Gastrocnemius medialis (tissue), 4 donors: ENCODE measurements around the gene ACTL7B. TPM values are rescaled to one million over a fixed set of nuclear protein-coding genes. Genes with fewer than 3 reads are reported as not detected.

ENCODE experiments used
- ATAC-seq, 2 donors: fragments of 150-250 bp; one replicate each; pipeline ENCODE4 v1.9.1; 2016
- DNase-seq, 2 donors: peaks; one replicate each; pipeline ENCODE4 v3.0.0-alpha.2; 2019
- H3K27ac ChIP-seq, 4 donors: fragments of 200-600 bp; sonication (generic); 1 replicate in 1 of 4; 2 replicates in 3 of 4; pipeline ENCODE4 v1.5.1; 2016 to 2018; ENCODE audit warnings: mild to moderate bottlenecking in 2 of 4, moderate library complexity in 1 of 4
- H3K27me3 ChIP-seq, 3 donors: fragments of 200-600 bp; sonication (generic) in 2 of 3; 1 replicate in 1 of 3; 2 replicates in 2 of 3; pipeline versions ENCODE4 v1.5.1 to v1.6.0; 2016 to 2019; ENCODE audit warnings: mild to moderate bottlenecking in 1 of 3, moderate library complexity in 1 of 3
- H3K36me3 ChIP-seq, 2 donors: fragments of 200-600 bp; sonication (generic) in 1 of 2; one replicate each; pipeline ENCODE4 v1.5.1; 2017 to 2018
- H3K4me1 ChIP-seq, 2 donors: fragments of 200-600 bp; sonication (generic) in 1 of 2; one replicate each; pipeline ENCODE4 v1.5.1; 2016 to 2017; ENCODE audit warnings: mild to moderate bottlenecking in 2 of 2
- H3K4me3 ChIP-seq, 4 donors: fragments of 200-600 bp; sonication (generic) in 3 of 4; 1 replicate in 1 of 4; 2 replicates in 3 of 4; pipeline ENCODE4 v1.5.1; 2016 to 2019; ENCODE audit warnings: mild to moderate bottlenecking in 2 of 4
- H3K9me3 ChIP-seq, 3 donors: fragments of 200-600 bp; sonication (generic) in 2 of 3; 1 replicate in 1 of 3; 2 replicates in 2 of 3; pipeline ENCODE4 v1.5.1; 2016 to 2019
- POLR2A ChIP-seq, 2 donors: fragments of 450-650 bp; IDR thresholded peaks; one replicate each; pipeline ENCODE4 v1.6.1; 2017; ENCODE audit warnings: antibody characterized with exemption in 2 of 2, mild to moderate bottlenecking in 2 of 2, moderate library complexity in 2 of 2
- in situ Hi-C, 4 donors: fragments of 200-750 bp; cut with MboI; loops; one replicate each; pipeline versions ENCODE4 v1.15.0 to v1.8.0; 2017; ENCODE audit warnings: low sequenced_read_pairs in 4 of 4
- intact Hi-C: fragments of 100-400 bp; cut with DNase I; formaldehyde crosslinking; loops from one replicate; pipeline ENCODE4 v1.15.1; 2023; ENCODE audit warnings: low total_unique reads
- total RNA-seq, 4 donors: library from RNA; depleted of rRNA; stranded (reverse); fragments of >200 nt; gene quantifications; one replicate each; pipeline versions ENCODE4 v1.1.0 to v1.2.3, GENCODE V29; 2016
- TF ChIP-seq, protein P1 (sequence below), 5 experiments: fragments of 450-650 bp in 3 of 5; fragments of 200-600 bp in 2 of 5; sonication (generic) in 2 of 5; IDR thresholded peaks in 4 of 5; conservative IDR thresholded peaks in 1 of 5; 1 replicate in 4 of 5; 2 replicates in 1 of 5; pipeline ENCODE4 v1.5.1; 2016 to 2019; ENCODE audit warnings: antibody characterized with exemption in 5 of 5, mild to moderate bottlenecking in 3 of 5, moderate library complexity in 3 of 5

The ACTL7B gene
- total RNA-seq, 4 donors from 2014 or later: not detected

GRCh38 chr9:108861997-108862396, 6.2 kb upstream of the ACTL7B start, which contains the start of gene ACTL7A:
Gene ACTL7A (plus strand): TSS chr9:108862266. CDS start chr9:108862323, 57 bp downstream.
- Histone ChIP-seq H3K4me1 (no peaks in the 10 kb centered on the region), H3K27me3 (no peaks in the 10 kb centered on the region), H3K27ac (no peak within 1 kb of the TSS), H3K4me3 (no peak within 1 kb of the TSS), H3K9me3 (no peaks in the 10 kb centered on the region), H3K36me3 (no peaks in the 10 kb centered on the region)
- in situ Hi-C loops: loop anchor here in 1 of 4 donors (25.0 kb wide), 1 partner anchor 100 kb away; no protein-coding TSS in a partner anchor
- TF ChIP-seq, protein P1, sequence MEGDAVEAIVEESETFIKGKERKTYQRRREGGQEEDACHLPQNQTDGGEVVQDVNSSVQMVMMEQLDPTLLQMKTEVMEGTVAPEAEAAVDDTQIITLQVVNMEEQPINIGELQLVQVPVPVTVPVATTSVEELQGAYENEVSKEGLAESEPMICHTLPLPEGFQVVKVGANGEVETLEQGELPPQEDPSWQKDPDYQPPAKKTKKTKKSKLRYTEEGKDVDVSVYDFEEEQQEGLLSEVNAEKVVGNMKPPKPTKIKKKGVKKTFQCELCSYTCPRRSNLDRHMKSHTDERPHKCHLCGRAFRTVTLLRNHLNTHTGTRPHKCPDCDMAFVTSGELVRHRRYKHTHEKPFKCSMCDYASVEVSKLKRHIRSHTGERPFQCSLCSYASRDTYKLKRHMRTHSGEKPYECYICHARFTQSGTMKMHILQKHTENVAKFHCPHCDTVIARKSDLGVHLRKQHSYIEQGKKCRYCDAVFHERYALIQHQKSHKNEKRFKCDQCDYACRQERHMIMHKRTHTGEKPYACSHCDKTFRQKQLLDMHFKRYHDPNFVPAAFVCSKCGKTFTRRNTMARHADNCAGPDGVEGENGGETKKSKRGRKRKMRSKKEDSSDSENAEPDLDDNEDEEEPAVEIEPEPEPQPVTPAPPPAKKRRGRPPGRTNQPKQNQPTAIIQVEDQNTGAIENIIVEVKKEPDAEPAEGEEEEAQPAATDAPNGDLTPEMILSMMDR (IDR thresholded peaks at IDR 0.05 in 4 of 5, conservative IDR thresholded peaks at IDR 0.05 in 1 of 5): no peak
- no peak for TF ChIP-seq POLR2A (IDR thresholded peaks at IDR 0.05)
- DNase-seq: no peak
- intact Hi-C loops: no loop called here
- ATAC-seq: no peak

GRCh38 chr9:108861464-108861863, 5.7 kb upstream of the ACTL7B start:
- H3K4me3 ChIP-seq: no peak overlapping the region
- TF ChIP-seq, protein P1 (IDR thresholded peaks at IDR 0.05 in 4 of 5, conservative IDR thresholded peaks at IDR 0.05 in 1 of 5): no peak
- TF ChIP-seq POLR2A (IDR thresholded peaks at IDR 0.05): no peak
- DNase-seq: no peak
- H3K9me3 ChIP-seq: no peaks in the 10 kb centered on the region
- H3K4me1 ChIP-seq: no peaks in the 10 kb centered on the region
- H3K27me3 ChIP-seq: no peaks in the 10 kb centered on the region
- intact Hi-C loops (no loop called here), in situ Hi-C loops (loop anchor here in 1 of 4 donors (25.0 kb wide), 1 partner anchor 101 kb away; no protein-coding TSS in a partner anchor)
- no peak overlapping the region for H3K27ac ChIP-seq
- no peak for ATAC-seq
- no peaks in the 10 kb centered on the region for H3K36me3 ChIP-seq

DNA sequence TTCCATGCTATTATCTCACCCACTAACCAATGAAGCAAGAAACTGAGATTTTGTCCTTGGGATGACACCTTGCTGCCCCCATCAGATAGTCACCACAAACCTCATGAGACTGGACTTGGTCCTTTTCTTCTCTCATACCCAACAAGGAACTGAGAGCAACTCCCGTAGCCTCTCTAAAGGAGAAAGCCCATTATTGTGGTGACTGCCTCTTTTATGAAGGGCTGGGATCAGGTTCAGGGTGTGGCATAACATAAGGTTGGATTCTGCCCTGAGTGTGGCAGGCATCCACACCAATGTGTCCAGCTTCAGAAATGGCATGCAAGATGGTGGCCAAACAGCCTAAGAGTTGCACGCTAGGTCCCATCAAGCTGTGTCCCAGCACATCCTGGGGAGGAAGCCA, 5.0 kb upstream of the ACTL7B start:
- ATAC-seq: no peak
- in situ Hi-C loops: loop anchor here in 1 of 4 donors (25.0 kb wide), 1 partner anchor 102 kb away; no protein-coding TSS in a partner anchor
- no peaks in the 10 kb centered on the region for H3K9me3 ChIP-seq
- H3K4me1 ChIP-seq: no peaks in the 10 kb centered on the region
- no peak for TF ChIP-seq POLR2A (IDR thresholded peaks at IDR 0.05)
- TF ChIP-seq, protein P1 (IDR thresholded peaks at IDR 0.05 in 4 of 5, conservative IDR thresholded peaks at IDR 0.05 in 1 of 5): no peak
- no peak overlapping the region for H3K27ac ChIP-seq
- intact Hi-C loops: no loop called here
- no peak overlapping the region for H3K4me3 ChIP-seq
- H3K36me3 ChIP-seq: no peaks in the 10 kb centered on the region
- H3K27me3 ChIP-seq: no peaks in the 10 kb centered on the region
- DNase-seq: no peak

DNA sequence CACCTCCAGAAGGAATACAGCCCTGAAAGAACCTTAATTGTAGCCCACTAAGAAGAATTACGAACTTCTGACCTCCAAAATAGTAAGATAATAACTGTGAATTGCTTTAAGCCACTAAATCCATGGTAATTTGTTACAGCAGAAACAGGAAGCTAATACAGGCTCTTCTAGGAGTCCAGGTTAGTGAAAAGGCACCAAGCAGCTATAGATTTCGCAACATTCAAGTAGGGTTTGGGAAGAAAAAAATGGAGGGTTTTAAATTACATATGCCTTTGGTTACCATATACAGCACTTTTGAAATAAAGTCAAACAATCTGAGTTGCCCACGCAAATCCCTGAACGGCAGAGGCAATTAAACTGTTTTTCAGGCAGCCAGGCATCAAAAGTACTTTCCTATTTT, 4.6 kb upstream of the ACTL7B start:
- in situ Hi-C loops (loop anchor here in 1 of 4 donors (25.0 kb wide), 1 partner anchor 102 kb away; no protein-coding TSS in a partner anchor), intact Hi-C loops (no loop called here)
- Histone ChIP-seq H3K9me3 (no peaks in the 10 kb centered on the region), H3K36me3 (no peaks in the 10 kb centered on the region), H3K27me3 (no peaks in the 10 kb centered on the region), H3K4me3 (no peak overlapping the region), H3K4me1 (no peaks in the 10 kb centered on the region), H3K27ac (no peak overlapping the region)
- DNase-seq: no peak
- TF ChIP-seq, protein P1 (IDR thresholded peaks at IDR 0.05 in 4 of 5, conservative IDR thresholded peaks at IDR 0.05 in 1 of 5): no peak
- no peak for TF ChIP-seq POLR2A (IDR thresholded peaks at IDR 0.05)
- no peak for ATAC-seq
